MCF 10A (cell line): ENCODE measurements around the gene TFCP2. TPM values are rescaled to one million over a fixed set of nuclear protein-coding genes. Genes with fewer than 3 reads are reported as not detected.

ENCODE experiments used
- BruUV-seq: library from RNA; stranded (reverse); fragments of 400-500 nt; replicated peaks from 2 replicates; lab custom pipeline; 2021; lab: Mats Ljungman, UMichigan
- CTCF ChIA-PET: fragments of 300-600 bp; sonication (Branson Sonifier 250); formaldehyde crosslinking; extraction: SDS; loops from one replicate; lab custom pipeline; 2021; ENCODE audit warnings: antibody characterized with exemption, inconsistent platforms; lab: Yijun Ruan, JAX
- POLR2A ChIA-PET: fragments of 300-600, 350-650 bp; sonication (Branson Sonifier 250); formaldehyde crosslinking; extraction: SDS; loops from one replicate; lab custom pipeline; 2020; ENCODE audit warnings: antibody characterized with exemption, inconsistent platforms; lab: Yijun Ruan, JAX
- DNase-seq: peaks from one replicate; pipeline ENCODE4 v3.0.0-alpha.2; 2018; ENCODE audit not compliant: unreplicated experiment
- H3K27ac Mint-ChIP-seq: one replicate; pipeline ENCODE4 v1.8.0; 2022; ENCODE audit warnings: mild to moderate bottlenecking, low read depth, mixed read lengths; ENCODE audit not compliant: unreplicated experiment
- H3K27me3 Mint-ChIP-seq: one replicate; pipeline ENCODE4 v1.8.0; 2022; ENCODE audit warnings: mixed read lengths; ENCODE audit not compliant: insufficient read depth, unreplicated experiment
- H3K36me3 Mint-ChIP-seq: one replicate; pipeline ENCODE4 v1.8.0; 2022; ENCODE audit warnings: mild to moderate bottlenecking, moderate library complexity, mixed read lengths; ENCODE audit not compliant: insufficient read depth, unreplicated experiment
- H3K4me1 Mint-ChIP-seq: one replicate; pipeline ENCODE4 v1.8.0; 2022; ENCODE audit warnings: mixed read lengths; ENCODE audit not compliant: insufficient read depth, unreplicated experiment
- H3K4me3 Mint-ChIP-seq: one replicate; pipeline ENCODE4 v1.8.0; 2022; ENCODE audit warnings: mild to moderate bottlenecking, moderate library complexity, mixed read lengths; ENCODE audit not compliant: unreplicated experiment
- H3K9me3 Mint-ChIP-seq: one replicate; pipeline ENCODE4 v1.8.0; 2022; ENCODE audit warnings: mixed read lengths; ENCODE audit not compliant: unreplicated experiment
- intact Hi-C: fragments of 100-400 bp; cut with micrococcal nuclease; formaldehyde crosslinking; loops from 2 replicates; pipeline ENCODE4 v1.14.1; 2022
- total RNA-seq: library from RNA; stranded (reverse); gene quantifications from 2 replicates; pipeline ENCODE4 v1.2.3, GENCODE V29; 2022
- TF ChIP-seq, protein P1 (sequence below): fragments of 200-600 bp; IDR thresholded peaks from one replicate; pipeline ENCODE4 v1.8.0; 2022; ENCODE audit warnings: antibody characterized with exemption, mild to moderate bottlenecking; ENCODE audit not compliant: unreplicated experiment

TFCP2 gene
- total RNA-seq, 1 experiment from 2014 or later = 34.9 TPM

DNA sequence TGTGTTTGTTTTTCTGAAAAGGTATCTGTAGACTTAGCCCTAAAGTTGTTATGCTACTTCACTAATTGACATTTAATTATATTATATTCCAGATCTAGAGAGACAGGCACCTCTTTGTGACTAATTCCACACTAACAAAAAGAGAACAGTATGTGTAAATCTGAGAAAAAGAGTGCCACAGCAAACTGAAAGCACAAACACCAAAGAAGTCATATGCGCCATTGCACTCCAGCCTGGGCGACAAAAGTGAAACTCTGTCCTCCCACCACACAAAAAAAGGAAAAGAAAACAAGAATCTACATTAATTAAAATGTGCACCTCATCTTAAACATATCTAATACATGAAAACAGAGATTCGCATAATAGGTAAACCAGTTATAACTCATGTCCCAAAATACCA lies 85.1 kb downstream of the TFCP2 start:
- TF ChIP-seq, protein P1, sequence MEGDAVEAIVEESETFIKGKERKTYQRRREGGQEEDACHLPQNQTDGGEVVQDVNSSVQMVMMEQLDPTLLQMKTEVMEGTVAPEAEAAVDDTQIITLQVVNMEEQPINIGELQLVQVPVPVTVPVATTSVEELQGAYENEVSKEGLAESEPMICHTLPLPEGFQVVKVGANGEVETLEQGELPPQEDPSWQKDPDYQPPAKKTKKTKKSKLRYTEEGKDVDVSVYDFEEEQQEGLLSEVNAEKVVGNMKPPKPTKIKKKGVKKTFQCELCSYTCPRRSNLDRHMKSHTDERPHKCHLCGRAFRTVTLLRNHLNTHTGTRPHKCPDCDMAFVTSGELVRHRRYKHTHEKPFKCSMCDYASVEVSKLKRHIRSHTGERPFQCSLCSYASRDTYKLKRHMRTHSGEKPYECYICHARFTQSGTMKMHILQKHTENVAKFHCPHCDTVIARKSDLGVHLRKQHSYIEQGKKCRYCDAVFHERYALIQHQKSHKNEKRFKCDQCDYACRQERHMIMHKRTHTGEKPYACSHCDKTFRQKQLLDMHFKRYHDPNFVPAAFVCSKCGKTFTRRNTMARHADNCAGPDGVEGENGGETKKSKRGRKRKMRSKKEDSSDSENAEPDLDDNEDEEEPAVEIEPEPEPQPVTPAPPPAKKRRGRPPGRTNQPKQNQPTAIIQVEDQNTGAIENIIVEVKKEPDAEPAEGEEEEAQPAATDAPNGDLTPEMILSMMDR = no peak
- DNase-seq = no peak
- intact Hi-C loops = no loop called here
- H3K4me1 Mint-ChIP-seq = no peaks in the 10 kb centered on the region
- H3K4me3 Mint-ChIP-seq = no peak overlapping the region
- H3K27ac Mint-ChIP-seq = no peak overlapping the region
- BruUV-seq = no TSS peak
- H3K9me3 Mint-ChIP-seq = no peaks in the 10 kb centered on the region
- no peaks in the 10 kb centered on the region for H3K27me3 Mint-ChIP-seq
- CTCF ChIA-PET = interaction anchor here (1.0 kb wide), 1 partner anchor 13 kb away, joined by 4 read pairs; no protein-coding TSS in a partner anchor
- POLR2A ChIA-PET = no interaction called here
- H3K36me3 Mint-ChIP-seq = peaks cover 40% of the 10 kb centered on the region

DNA sequence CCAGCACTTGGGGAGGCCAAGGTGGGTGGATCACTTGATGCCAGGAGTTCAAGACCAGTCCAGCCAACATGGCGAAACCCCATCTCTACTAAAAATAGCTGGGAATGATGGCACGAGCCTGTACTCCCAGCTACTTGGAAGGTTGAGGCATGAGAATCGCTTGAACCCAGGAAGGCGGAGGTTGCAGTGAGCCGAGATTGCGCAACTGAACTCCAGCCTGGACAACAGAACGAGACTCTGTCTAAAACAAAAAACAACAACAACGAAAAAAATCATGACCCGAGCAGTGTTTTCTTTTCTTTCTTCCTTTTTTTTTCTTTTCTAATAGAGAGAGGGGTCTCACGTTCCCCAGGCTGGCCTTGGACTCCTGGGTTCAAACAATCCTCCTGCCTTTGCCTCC lies 86.0 kb downstream of the TFCP2 start:
- CTCF ChIA-PET = interaction anchor here (1.0 kb wide), 1 partner anchor 14 kb away, joined by 4 read pairs; no protein-coding TSS in a partner anchor
- Mint-ChIP-seq H3K9me3 (no peaks in the 10 kb centered on the region), H3K27ac (no peak overlapping the region), H3K36me3 (peaks cover 35% of the 10 kb centered on the region), H3K27me3 (no peaks in the 10 kb centered on the region), H3K4me3 (no peak overlapping the region), H3K4me1 (peaks cover 4% of the 10 kb centered on the region)
- TF ChIP-seq, protein P1 = no peak
- POLR2A ChIA-PET = interaction anchor here (0.6 to 1.6 kb wide), 5 partner anchors 8 to 78 kb away, joined by 3 to 4 read pairs (median 3); no protein-coding TSS in a partner anchor
- no TSS peak for BruUV-seq
- DNase-seq = no peak
- intact Hi-C loops = no loop called here

DNA sequence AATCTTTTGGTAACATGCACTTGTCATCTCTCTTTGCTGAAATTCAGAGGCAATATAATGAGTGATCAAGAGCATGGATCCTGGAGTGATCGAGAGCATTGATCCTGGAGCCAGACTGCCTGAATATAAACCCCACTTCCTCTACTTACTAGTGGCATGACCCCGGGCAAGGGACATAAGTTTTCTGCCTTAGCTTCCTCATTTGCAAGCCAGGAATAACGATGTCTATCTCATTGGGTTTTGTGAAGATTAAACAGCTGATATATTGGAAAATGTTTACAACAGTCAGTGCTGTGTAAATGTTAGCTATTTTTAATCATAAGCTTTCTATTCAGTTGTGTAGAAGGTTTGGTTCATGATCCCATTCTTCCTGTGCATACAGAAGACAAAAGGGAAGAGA lies 87.2 kb downstream of the TFCP2 start:
- Mint-ChIP-seq H3K4me1 (peaks cover 10% of the 10 kb centered on the region), H3K9me3 (no peaks in the 10 kb centered on the region), H3K27me3 (no peaks in the 10 kb centered on the region), H3K36me3 (peaks cover 29% of the 10 kb centered on the region), H3K27ac (no peak overlapping the region), H3K4me3 (no peak overlapping the region)
- no TSS peak for BruUV-seq
- no peak for DNase-seq
- POLR2A ChIA-PET = interaction anchor here (0.6 to 1.6 kb wide), 2 partner anchors 29 to 41 kb away, joined by 3 to 4 read pairs; no protein-coding TSS in a partner anchor
- CTCF ChIA-PET = interaction anchor here (0.6 to 0.7 kb wide), 2 partner anchors 256 to 650 kb away, joined by 3 to 4 read pairs; no protein-coding TSS in a partner anchor
- intact Hi-C loops = no loop called here
- TF ChIP-seq, protein P1 = no peak

DNA sequence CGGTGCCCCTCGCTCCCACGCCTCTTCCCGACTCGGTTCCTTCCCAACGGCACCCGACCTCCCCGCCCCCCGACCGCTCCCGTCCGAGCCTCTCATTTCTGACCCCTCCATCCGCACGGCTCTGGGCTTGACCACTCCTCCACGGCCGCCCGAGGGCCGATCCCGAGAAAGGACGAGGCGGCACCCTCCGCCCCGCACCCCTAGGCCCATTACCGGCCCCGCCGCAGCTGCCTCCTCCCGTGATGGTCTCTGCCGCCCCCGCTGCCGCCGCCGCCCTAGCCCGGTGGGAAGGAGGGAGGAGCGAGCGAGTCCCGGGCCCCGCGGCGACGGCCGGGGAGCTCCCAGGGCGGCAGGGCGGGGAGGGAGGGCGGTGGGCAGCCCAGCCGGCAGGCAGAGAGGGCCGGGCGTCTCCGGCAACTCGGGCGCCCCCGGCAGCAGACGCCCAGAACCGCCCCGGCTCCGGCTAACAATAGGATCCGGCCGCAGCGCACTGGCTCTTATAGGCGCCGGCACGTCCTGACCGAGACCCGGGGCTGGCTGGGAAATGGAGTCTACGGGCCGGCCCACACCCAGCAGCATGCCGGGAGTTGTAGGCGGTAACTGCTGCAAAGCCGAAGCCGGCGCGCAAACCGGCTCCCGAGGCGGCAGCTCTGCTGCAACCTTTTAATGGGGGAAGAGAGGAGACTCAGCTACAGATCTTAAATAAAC lies 89.7 kb downstream of the TFCP2 start, which contains the start of gene CSRNP2:
TSS of gene CSRNP2 (minus strand) at position 471 of the 708 bp plus-strand sequence. CDS start 7,035 bp downstream, outside the sequence.
- H3K4me1 Mint-ChIP-seq = peaks cover 13% of the 10 kb centered on the region
- ChIA-PET CTCF (interaction anchor here (0.6 to 1.7 kb wide), 8 partner anchors 10 to 1117 kb away, joined by 3 to 7 read pairs (median 3); no protein-coding TSS in a partner anchor), POLR2A (interaction anchor here (0.6 to 4.0 kb wide), 39 partner anchors 9 to 320 kb away, joined by 3 to 70 read pairs (median 4); partner anchors contain the start of genes DAZAP2, LETMD1 and SLC11A2)
- no TSS peak for BruUV-seq
- TF ChIP-seq, protein P1 = no peak
- intact Hi-C loops = loop anchor here (2.0 kb wide), 1 partner anchor 34 kb away; the partner anchor contains the start of gene LETMD1
- H3K4me3 Mint-ChIP-seq = peak within 1 kb of the TSS; percentile 88
- peak within 1 kb of the TSS; percentile 46 for H3K27ac Mint-ChIP-seq
- no peaks in the 10 kb centered on the region for H3K27me3 Mint-ChIP-seq
- H3K9me3 Mint-ChIP-seq = no peaks in the 10 kb centered on the region
- peaks cover 24% of the 10 kb centered on the region for H3K36me3 Mint-ChIP-seq
- peak; percentile 93 for DNase-seq
